Myocyte (in vitro differentiated cells): ENCODE results near the gene SEC22A. TPM values are rescaled to one million over a fixed set of nuclear protein-coding genes. Genes with fewer than 3 reads are reported as not detected.

Experiments
- DNase-seq: peaks from one replicate; pipeline ENCODE4 v3.0.0-alpha.2; 2012; ENCODE audit warnings: low read depth
- total RNA-seq: library from RNA; depleted of rRNA; stranded (reverse); fragments of >200 nt; gene quantifications from 2 replicates; pipeline ENCODE4 v1.2.3, GENCODE V29; 2014

SEC22A gene
- total RNA-seq, 1 donor from 2014 or later, result 25.1 TPM

DNA sequence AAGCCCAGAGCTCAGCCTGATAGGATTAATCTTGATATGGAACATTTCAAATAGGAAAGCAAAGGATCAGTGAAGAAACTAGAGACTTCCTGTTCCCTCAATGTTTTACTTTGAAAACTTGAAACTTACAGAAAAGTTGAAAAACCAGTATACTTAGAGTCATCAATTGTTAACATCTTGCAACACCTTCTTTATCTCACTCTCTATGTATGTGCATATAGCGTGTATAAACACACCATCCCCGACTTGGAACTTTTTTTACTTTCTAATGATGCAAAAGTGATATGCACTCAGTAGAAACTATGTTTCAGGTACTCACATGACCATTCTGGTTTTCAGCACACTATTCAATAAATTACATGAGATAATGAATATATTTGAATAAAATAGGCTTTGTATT, 60.5 kb downstream of the SEC22A start:
- no peak for DNase-seq

DNA sequence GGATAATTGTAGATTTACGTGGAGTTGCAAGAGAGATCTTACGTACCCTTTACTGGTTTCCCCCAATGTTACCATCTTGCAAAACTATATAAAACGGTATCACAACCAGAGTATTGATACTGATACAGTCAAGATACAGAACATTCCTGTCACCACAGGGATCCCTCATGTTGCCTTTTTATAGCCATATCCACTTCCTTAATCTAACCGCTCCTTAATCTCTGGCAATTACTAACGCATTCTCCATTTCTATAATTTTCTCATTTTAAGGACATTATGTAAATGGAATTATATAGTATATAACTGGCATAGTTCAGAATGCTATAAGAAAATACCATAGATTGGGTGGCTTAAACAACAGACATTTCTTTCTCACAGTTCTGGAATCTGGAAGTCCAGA, 61.1 kb downstream of the SEC22A start:
- DNase-seq, result no peak

DNA sequence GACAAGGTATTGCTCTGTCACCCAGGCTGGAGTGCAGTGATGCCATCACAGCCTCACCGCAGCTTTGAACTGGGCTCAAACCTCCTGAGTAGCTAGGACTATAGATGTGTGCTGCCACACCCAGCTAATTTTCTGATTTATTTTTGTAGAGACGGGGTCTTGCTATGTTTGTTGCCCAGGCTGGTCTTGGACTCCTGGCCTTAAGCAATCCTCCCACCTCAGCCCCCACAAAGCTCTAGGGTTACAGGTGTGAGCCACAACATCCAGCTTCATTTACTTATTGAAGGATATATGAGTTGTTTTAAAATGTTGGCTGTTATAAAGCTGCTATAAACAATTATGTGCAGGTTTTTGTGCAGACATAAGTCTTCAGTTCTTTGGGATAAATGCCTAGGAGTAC, 62.2 kb downstream of the SEC22A start:
- DNase-seq, result no peak

DNA sequence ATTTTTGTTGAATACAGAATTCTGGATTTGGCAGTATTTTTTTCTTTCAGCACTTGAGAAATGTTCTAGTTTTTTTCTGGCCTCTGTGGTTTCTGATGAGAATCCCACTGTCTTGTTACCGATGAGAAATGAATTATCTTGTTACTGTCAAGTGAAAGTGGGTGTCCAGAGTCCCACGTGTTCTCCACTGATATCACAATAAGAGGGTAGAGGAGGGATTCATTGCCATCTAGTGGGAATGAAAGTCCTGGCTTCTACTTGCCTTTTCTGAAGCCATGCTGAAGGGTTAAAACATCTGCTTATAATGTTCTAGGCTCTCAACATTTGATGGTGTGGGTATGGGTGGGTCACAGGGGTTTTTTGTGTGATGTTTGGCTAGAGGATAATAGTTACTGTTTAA, 66.1 kb downstream of the SEC22A start:
- DNase-seq, result peak; percentile 10

DNA sequence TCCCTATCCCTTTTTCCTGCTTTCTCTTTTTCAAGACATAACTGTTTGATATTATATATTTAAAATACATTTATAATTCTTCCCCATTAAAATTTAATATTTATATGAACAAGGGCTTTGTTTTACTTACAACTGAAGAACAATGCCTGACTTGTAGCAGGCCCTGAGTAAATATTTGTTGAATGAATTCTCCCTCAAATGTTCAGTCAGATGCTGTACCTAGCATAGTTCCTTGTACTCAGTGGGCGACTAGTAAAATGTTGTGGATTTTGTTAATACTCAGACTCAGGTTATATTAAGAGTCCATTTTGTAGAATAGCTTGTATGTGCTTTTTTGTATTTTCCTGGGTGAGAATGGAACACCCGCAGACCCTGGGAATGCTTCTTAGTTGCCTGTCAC, 69.1 kb downstream of the SEC22A start:
- no peak for DNase-seq

DNA sequence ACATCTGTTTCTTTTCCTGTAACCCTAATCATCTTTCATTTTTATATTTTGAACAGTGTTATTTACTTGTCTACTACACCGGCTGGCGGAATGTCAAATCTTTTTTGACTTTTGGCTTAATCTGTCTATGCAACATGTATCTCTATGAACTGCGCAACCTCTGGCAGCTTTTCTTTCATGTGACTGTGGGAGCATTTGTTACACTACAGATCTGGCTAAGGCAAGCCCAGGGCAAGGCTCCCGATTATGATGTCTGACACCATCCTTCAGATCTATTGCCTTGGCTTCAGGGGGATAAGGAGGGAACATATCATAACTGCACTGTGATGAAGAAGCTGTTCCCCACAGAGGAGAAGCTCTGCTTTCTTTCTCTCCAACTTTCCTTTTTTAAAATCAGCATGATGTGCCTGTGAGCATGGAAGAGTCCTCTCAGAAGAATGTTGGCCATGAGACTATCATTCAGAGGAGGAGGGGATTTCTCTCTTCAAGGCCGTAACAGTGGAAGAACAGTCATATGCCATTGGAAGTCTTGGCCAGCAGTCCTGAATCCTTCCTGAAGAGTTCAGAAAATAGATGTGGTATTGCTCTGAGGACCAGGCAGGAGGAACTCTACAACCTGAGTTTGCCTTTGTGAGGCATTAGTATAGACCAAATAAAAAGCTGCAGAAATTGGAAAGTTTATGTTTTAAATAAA, 69.9 kb downstream of the SEC22A start:
- DNase-seq, result no peak

DNA sequence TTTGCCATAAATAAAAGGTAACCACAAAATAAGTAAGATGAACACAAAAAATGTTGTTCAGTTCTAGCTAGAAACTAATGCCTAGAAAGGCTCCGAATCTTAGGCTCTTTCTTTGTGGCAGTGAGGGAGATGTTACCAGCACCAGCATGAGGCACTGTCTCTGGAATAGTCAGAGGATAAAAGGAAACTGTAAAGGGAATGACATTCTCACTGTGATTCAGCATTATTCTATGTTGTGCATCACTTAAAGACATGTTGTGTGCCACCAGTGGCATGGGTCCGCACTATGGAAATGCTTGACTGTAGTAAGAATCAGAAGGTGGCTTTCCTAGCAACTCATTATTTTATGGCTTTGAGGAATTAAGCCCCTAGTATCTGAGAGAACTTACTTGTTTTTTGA, 70.8 kb downstream of the SEC22A start:
- DNase-seq, result peak; percentile 28

DNA sequence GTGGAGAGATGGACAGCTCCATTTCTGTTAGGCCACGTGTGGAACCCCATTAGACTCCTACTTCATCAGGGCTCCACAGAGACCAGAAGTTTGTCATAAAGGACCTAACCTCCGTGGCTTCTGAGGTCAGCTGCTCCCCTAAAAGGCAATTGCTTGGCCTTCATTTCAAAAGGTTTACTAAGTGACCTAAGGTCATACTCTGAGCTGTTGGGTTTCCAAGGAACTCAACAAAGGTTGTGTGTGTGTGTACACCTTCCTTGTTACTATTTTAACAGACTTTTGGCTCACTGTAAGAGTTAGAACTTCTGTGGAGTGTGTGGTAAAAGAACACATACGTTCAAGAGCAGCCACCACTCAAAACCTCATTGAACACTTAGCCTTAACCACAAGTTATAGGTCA, 73.9 kb downstream of the SEC22A start:
- DNase-seq, result peak; percentile 13

DNA sequence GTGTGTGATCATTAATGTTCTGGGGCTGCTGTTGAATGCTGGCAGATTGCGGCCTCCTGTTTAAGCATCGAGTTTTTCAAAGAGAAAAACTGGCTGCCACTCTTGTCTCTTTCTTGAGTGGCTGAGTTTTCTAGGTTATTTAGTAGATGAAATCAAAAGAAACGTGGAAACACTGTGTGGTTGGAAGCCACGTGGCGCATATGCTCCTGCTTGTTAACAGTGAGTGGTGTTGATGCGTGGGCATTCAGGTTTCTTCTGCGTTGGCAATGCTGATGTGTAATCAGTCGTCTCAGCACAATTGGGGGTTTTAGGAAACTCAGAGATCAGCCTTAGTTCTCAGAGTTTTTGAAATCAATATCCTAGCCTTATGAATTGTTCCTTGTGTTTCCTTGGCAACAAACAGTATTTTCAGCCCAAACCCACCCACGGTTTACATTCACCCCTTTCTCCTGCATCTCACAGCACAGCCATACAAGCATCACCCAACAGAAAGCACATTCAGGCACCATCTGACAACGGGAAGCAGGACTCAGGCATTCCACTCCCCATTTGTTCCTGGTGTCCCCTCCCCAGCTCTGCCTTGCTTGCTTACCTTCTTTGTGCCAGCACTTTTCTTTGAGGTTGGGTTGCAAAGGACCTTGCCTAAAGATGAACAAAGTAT, 74.7 kb downstream of the SEC22A start:
- no peak for DNase-seq

DNA sequence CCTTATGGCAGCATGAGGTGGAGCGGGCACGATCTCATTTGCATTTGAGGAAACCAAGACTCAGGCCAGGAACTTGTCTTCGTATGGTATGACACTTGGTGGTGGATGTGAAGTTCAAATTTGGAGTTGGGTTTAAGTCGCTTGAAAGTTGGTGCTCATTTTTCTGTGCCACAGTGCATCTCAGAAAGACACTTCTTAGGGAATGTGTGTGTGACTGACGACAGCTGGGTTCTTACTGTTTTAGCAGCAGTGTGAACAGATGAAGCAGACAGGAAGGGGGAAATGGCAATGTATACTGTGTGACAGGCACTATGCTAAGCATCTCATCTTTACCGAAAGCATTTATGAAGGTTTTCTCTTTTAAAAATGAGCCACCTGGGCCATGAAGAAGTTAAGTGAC, 75.4 kb downstream of the SEC22A start:
- no peak for DNase-seq

DNA sequence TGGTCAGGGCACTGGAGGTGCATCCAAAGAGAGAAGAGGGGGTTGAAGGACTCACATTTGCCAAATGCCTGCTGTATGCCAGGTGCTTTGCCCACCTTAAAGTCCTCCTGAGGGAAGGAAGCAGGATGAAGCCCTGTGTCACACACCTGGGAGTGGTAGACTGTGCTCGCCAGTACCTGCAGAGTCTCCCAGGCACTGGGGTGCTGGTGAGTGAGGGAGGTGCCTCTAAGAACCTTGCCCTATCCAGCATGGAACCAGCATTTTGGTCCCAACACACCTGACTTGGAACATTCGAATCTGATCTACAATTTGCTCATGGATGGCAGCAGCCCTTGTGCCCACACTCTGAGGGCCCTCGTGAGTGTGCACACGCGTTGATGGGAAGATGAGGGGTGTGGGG, 76.7 kb downstream of the SEC22A start:
- DNase-seq, result no peak

DNA sequence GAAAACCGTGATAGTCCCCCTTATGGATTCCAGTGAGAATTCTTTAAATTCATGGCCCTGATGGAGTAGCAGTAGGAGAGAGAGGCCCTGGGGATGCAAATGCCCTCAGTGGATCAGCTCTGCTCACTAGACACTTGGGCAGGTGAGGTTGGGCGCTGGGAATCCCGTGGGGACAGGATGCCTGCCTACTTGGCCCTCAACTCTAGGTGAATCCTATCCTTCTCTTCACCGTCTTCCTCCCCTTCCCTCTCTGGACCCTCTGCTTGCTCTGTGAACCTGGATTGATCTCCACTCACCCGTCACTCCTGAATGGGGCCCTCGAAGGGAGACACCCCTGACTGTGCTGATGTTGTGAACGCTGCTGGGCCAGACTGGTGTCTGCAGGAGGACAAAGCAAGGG, 77.4 kb downstream of the SEC22A start:
- DNase-seq, result no peak

DNA sequence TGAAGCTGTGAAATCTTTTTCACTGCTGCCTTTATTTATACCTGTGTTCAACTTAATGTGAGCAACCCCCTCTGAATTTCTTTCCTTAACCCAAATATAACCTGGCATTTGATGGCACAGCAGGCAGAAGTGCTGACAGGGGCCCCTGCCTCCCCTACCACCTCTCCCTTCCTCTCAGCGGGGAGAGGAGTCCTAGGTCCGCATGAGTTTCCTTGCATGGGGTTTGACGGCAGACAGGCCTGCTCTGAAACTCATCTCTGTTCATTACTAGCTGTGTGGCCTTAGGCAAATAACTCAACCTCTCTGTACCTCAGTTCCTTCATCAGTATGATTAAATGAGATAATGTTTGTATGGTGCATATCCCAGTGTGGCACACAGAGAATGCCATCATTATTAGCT, 79.7 kb downstream of the SEC22A start:
- DNase-seq, result no peak

DNA sequence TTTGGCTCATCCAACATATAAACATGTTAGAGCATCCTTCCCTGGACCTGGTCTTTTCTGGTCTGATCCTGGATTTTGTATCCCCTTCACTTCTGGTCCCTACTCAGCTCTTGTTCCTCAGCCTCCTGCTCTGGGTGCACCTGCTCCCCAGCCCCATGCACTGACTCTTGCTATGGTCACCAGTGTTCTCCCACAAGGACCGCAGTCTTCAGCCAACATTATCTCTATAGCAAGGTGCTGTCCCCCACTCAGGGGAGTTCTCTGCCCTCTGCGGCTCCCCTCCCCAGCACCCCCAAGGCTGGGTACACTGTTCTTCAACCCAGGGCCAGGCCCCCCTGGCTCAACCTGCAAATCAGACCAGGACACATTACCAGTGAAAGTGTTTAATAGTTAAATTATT, 80.2 kb downstream of the SEC22A start:
- DNase-seq, result no peak

DNA sequence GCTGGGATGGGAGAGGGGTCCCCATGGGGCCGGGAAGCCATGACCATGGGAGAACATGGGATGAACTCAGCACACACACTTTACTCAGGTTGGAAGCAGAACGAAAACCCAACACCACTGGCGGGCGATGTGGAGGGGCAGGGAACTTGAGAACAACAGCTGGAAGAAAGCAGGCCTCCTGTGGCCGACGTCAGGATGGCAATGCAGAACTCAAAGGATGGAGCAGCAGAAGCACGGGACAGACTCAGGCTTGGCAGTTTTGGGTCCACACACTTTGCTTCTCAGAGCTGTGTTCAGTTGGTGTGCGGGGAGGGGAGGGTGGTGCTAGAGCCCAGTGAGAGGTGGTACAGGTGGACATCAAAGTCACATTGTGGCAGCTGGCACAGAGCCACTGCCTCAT, 80.7 kb downstream of the SEC22A start:
- DNase-seq, result no peak

DNA sequence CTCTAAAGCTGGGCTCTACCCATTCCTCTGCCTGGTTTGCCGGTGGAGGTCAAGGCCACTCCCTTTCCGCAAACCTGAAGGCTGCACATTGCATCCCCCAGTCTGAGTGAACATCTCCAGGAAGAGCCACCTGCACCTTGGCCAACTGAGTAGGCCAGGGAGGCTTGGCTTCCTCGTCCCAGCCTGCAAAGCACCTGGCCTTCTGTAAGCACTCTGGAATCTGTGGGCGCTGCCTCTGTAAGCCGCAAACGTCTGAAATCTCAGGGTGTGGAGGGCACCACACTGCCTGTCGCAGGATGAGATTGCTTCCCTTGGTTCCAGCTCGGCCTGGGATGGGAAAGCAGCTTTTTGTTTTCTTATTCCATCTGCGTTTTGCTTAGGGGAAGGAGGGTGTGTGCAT, 81.3 kb downstream of the SEC22A start:
- DNase-seq, result no peak

DNA sequence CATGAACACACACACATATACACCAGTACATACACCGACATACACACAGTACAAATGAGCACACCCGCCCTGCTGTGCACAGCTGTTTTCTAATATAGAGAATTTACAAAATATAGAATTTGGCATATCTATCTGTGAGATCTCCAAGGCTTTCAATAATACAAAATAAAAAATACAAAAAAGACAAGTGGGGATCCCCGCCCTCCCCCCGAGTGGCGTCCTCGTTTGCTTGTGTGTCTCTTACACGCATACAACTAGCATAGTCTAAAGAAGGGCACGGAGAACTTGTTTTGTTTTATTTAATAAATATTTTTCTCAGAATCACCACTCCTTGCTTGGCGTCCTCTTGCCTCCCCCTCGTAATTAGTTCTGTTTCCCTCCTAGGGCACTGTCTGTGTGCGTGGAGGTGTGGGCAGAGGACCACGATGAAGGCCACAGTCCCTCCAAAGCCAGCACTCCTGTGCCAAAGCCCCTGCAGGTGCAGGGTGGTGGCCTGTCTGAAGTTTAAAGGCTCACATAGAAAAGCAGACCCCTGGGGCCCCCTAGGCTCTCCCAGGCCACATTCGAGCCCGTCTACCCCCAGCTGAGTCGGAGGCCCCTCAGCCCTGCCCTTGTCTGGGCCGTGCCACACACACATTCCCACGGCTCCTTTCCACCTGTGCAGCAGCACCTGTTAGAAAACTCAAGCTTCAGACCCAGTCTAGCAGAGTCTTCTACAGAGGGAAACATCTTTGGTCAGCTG, 82.1 kb downstream of the SEC22A start:
- no peak for DNase-seq

DNA sequence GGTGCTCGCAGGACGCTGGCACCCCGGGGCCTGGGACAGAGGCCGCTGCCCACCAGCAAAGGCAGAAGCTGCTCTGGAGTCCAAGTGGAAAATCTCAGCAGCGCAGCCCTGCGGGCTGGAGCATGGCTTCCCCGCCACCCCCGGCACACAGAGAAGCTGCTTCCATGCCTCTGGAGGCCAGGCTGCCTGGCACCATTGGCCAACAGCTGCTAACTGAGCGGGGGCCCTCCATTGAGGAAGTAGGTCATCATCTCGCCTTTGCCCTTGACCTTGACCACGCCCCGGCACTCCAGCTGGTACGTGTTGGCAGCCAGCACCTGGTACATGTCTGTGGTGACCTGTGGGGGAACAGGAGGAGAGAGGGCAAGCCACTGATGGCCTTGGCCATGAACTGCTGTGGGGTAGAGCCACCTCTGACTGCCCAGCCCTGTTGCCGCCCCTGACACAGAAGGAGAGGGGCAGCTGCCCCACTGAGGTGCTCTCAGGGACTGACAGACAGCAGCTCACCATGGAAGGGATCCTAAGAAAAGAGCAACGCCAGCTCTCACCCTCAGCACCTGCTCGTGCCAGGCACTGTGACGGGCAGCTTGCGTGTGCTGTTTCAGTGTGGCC, 82.8 kb downstream of the SEC22A start:
- DNase-seq, result peak; percentile 78

DNA sequence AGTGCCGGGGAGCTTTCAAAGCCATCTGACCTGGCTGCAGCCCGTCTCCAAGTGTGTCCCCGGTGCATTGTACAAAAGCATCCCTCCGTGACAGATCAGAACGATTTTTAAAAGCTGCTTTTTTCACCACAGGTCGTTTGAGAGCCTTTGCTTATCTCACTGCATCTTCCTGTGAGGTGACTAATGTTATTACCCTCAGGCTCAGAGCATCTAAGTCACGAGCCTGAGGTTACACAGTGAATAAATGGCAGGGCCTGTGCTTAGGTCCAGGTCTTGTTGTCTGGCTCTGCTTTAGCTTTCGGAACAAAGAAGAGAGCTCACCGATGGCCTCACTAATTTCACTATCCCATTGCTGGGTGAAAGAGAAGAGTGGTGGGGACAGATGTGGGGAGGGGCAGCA, 83.3 kb downstream of the SEC22A start:
- DNase-seq, result no peak

DNA sequence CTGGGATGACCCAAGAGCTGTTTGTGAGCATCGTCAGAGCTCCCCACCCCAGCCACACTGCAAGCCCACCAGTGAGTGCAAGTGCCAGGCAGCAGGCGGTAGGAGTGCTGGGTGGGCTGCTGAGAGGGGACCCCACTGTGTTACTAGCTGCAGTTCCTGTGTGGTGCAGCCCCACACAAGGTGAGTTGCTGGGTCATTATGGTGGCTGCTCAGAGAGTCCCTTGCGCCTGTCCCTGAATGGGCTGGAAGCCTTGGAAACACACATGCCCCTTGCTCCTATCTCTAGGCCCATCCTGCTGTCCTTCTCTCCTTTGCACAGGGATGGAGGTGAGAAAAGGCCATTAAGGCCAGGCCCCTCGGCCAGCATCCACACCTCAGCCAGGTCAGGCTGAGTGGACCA, 83.7 kb downstream of the SEC22A start:
- no peak for DNase-seq

DNA sequence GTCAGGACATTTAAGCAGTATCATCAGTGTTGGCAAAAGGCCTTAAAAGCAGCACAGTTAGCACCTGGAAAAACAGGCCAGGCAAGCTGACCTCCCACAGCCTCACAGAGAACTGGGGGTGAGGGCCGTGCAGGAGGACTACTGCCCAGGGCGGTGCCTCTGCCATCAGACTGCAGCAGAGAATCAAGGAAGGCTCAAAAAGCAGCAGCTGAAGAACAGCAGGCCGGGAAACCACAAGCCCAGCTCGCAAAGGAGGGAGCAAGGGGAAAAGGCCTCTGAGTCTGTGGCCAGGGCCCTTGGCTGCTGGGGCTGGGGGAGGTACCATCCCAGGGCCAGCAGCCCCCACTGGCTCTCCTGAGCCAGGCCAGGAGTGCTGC, 84.2 kb downstream of the SEC22A start:
- DNase-seq, result no peak

DNA sequence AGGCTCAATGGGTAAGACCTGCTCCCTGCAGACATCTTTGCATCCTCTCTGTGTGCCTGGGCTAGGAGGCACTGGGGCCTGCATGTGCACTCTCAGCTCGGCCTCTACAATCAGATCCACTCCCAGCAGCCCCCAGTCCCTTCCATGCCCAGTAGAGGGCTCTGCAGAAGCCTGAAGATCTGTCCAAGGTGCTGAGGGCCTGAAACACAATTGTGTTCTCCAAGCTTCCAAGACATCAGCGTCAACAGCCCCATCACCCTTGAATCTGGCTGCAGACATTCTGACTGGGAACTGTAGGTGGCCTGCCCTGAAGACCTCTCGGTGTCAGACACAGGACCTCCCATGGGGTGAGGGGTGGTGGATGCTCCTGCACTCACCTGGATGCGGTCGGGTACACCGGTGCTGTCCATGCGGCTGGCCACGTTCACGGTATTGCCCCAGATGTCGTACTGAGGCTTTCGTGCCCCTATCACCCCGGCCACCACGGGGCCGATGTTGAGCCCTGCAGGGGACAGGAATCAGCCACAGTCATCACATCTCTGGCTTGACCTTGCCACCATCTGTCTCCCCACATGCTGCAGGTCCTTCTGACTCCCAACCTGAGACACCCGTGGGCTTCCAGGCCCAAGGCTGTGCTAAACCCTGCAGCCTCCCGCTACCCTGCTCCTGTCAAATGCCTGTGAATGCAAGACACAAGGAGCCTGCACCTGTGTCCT, 84.7 kb downstream of the SEC22A start:
- DNase-seq, result peak; percentile 78
